Activated B cell treated with CpG ODN at 0.5 μM for 24 hours (primary cell): ENCODE measurements around the gene MICAL3. TPM values are rescaled to one million over a fixed set of nuclear protein-coding genes. Genes with fewer than 3 reads are reported as not detected.
A peak's percentile ranks its signal among the peaks of the same experiment; 100 is the strongest.

Experiments used
- ATAC-seq: fragments of 200-7000 bp; cut with Tn5 transposase; one replicate; pipeline ENCODE4 v1.10.0; 2021; ENCODE audit warnings: low read depth, mild to moderate bottlenecking, moderate library complexity
- CTCF ChIA-PET: fragments of 350-600 bp; sonication (Branson Sonifier 250); formaldehyde crosslinking; loops from one replicate; lab custom pipeline; 2021; ENCODE audit warnings: antibody characterized with exemption; lab: Charles Lee
- POLR2A ChIA-PET: fragments of 350-600 bp; sonication (Branson Sonifier 250); formaldehyde crosslinking; loops from one replicate; lab custom pipeline; 2021; ENCODE audit warnings: antibody characterized with exemption; lab: Charles Lee
- DNase-seq: peaks from one replicate; pipeline ENCODE4 v3.0.0; 2022
- H3K27ac Mint-ChIP-seq: one replicate; pipeline ENCODE4 v1.8.0; 2020; ENCODE audit warnings: mixed read lengths
- H3K27me3 Mint-ChIP-seq: one replicate; pipeline ENCODE4 v1.8.0; 2021; ENCODE audit warnings: mixed read lengths
- H3K36me3 Mint-ChIP-seq: one replicate; pipeline ENCODE4 v1.8.0; 2021; ENCODE audit warnings: low read depth, mixed read lengths
- H3K4me1 Mint-ChIP-seq: one replicate; pipeline ENCODE4 v1.8.0; 2021; ENCODE audit warnings: mixed read lengths
- H3K4me3 Mint-ChIP-seq: one replicate; pipeline ENCODE4 v1.8.0; 2020; ENCODE audit warnings: mild to moderate bottlenecking, mixed read lengths
- H3K9me3 Mint-ChIP-seq: one replicate; pipeline ENCODE4 v1.8.0; 2020; ENCODE audit warnings: mixed read lengths
- intact Hi-C: fragments of 100-400 bp; cut with micrococcal nuclease; formaldehyde crosslinking; loops from one replicate; pipeline ENCODE4 v1.15.1; 2024
- total RNA-seq: library from RNA; stranded (reverse); gene quantifications from 2 replicates; pipeline ENCODE4 v1.2.3, GENCODE V29; 2022
- TF ChIP-seq, protein P1 (sequence below): fragments of 200-600 bp; IDR thresholded peaks from one replicate; pipeline ENCODE4 v1.8.0; 2022; ENCODE audit warnings: antibody characterized with exemption, mild to moderate bottlenecking

MICAL3 gene
- total RNA-seq, 1 donor from 2014 or later = 257 TPM

DNA sequence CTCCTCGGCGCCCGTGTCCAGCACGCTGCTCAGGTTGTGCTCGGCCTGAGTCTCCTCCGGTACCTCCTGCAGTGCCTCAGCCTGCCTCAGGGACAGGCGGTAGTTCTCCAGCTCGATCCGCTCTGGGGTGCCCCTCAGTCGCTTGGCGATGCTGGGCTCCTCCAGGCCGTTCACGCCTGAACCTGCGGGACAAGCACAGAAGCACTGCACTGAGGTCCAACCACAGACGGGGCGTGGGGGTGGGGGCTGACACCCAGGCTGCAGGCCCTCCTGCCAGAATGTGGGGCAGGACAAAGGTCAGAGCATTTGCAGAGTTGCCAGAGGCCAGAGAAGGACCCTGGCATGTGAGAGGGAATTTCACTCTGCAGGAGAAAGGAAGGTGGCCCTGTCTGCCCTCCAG, 182.5 kb downstream of the MICAL3 start:
- Mint-ChIP-seq H3K4me1 (peaks cover 3% of the 10 kb centered on the region), H3K27ac (no peak overlapping the region)
- POLR2A ChIA-PET = no interaction called here

DNA sequence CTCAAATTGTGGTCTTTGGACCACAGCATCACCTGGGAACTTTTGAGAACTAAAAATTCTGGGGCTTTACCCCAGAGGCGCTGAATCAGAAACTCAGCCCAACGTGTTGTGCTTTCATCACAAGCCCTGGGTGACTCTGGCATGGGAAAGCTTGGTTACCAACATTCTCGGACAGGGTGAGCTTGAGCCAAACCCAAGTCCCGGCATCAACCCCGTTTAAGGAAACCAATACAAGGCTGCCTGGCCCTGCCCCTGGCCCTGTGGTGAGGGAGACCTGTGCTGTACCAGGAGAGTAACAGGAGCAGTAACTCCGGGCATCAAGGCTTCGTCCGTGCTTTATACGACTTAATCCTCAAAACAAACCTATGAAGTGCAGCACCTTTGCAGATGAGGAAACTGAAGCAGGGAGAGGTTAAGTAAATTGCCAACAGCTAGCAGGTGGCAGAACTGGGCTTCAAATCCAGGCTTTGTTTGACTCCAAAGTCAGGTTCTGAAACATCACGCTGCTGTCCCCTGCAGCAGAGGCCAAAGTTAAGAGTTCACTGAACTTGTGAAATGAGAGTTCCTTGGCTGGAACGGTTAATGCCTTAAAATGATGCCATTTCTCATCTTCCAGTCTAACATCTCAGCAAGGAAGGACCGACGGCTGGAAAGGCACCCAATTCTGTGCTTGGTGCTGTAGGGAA, 186.0 kb downstream of the MICAL3 start:
- CTCF ChIA-PET = interaction anchor here (1.3 kb wide), 1 partner anchor 10 kb away, joined by 3 read pairs; no protein-coding TSS in a partner anchor
- intact Hi-C loops = loop anchor here (10.0 kb wide), 1 partner anchor 284 kb away; no protein-coding TSS in a partner anchor
- POLR2A ChIA-PET = no interaction called here
- TF ChIP-seq, protein P1, sequence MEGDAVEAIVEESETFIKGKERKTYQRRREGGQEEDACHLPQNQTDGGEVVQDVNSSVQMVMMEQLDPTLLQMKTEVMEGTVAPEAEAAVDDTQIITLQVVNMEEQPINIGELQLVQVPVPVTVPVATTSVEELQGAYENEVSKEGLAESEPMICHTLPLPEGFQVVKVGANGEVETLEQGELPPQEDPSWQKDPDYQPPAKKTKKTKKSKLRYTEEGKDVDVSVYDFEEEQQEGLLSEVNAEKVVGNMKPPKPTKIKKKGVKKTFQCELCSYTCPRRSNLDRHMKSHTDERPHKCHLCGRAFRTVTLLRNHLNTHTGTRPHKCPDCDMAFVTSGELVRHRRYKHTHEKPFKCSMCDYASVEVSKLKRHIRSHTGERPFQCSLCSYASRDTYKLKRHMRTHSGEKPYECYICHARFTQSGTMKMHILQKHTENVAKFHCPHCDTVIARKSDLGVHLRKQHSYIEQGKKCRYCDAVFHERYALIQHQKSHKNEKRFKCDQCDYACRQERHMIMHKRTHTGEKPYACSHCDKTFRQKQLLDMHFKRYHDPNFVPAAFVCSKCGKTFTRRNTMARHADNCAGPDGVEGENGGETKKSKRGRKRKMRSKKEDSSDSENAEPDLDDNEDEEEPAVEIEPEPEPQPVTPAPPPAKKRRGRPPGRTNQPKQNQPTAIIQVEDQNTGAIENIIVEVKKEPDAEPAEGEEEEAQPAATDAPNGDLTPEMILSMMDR = no peak
- H3K27me3 Mint-ChIP-seq = no peaks in the 10 kb centered on the region
- H3K27ac Mint-ChIP-seq = no peak overlapping the region
- ATAC-seq (no peak), DNase-seq (no peak)
- peaks cover 3% of the 10 kb centered on the region for H3K4me1 Mint-ChIP-seq
- H3K36me3 Mint-ChIP-seq = peaks cover 79% of the 10 kb centered on the region
- H3K4me3 Mint-ChIP-seq = no peak overlapping the region
- no peaks in the 10 kb centered on the region for H3K9me3 Mint-ChIP-seq

More for the DNA sequence above, 182.5 kb downstream of the MICAL3 start:
- TF ChIP-seq, protein P1 = no peak
- ATAC-seq (no peak), DNase-seq (no peak)
- Mint-ChIP-seq H3K36me3 (peaks cover 83% of the 10 kb centered on the region), H3K4me3 (no peak overlapping the region), H3K27me3 (no peaks in the 10 kb centered on the region), H3K9me3 (no peaks in the 10 kb centered on the region)
- CTCF ChIA-PET = no interaction called here
- intact Hi-C loops = no loop called here

DNA sequence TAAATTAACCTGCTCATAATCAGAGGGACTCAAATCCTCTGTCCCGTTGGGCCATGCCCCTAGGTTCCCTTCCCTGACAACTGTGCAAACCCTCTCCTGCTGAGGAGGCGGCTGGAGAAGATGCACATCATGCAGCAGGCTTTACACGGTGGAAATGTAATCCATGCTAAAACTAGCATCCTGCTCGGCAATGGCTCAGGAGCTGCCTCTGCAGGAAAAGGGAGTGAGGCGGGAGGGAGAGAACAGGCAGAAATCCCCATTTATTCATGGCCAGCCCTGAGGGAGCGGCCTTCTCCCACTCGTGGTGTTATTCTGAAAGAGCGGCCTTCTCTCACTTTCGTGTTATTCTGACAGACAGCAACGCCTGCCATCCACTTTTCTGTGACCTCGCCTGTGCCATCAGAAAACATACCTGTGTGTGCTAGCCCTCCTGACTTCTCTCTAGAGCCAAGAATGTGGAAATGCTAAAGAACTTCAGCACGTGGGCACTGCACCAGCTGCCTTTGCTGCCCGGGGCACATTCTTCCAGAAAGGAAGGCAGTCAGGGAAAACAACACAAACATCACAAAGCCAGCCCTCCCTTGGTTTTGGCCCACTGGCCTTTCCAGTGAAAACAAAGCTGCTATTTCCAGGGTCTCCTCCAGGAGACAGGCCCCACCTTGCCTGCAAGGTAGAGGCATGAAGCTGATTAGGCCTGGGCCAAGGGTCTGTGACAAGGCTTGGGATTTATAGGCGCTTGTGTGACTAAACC, 187.2 kb downstream of the MICAL3 start:
- Mint-ChIP-seq H3K4me1 (no peaks in the 10 kb centered on the region), H3K36me3 (peaks cover 77% of the 10 kb centered on the region), H3K27me3 (no peaks in the 10 kb centered on the region), H3K9me3 (no peaks in the 10 kb centered on the region), H3K4me3 (no peak overlapping the region), H3K27ac (no peak overlapping the region)
- TF ChIP-seq, protein P1 = no peak
- DNase-seq (no peak), ATAC-seq (no peak)
- ChIA-PET POLR2A (no interaction called here), CTCF (no interaction called here)
- intact Hi-C loops = loop anchor here (10.0 kb wide), 1 partner anchor 282 kb away; no protein-coding TSS in a partner anchor

DNA sequence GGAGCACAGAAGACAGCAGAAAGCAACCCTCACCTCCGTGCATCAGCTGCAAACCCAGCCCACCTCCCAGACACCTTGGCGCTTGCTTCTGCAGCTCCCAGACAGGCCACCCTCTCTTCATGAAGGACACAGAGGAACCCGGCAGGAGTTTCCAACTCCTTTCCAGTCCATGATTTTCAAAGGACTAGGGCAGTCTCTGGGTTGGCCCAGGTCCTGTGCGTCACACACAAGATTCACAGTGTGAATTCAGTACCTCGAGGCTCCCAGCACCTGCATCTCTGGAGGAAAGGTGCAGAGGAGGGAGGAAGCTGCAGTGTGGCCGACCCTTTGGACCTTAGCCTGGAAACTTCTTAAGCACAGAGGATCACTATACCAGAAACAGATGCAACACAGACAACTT, 189.1 kb downstream of the MICAL3 start:
- Mint-ChIP-seq H3K4me1 (peaks cover under 1% of the 10 kb centered on the region), H3K36me3 (peaks cover 74% of the 10 kb centered on the region), H3K9me3 (no peaks in the 10 kb centered on the region), H3K27me3 (no peaks in the 10 kb centered on the region), H3K4me3 (no peak overlapping the region), H3K27ac (no peak overlapping the region)
- ATAC-seq (no peak), DNase-seq (no peak)
- intact Hi-C loops = loop anchor here (10.0 kb wide), 1 partner anchor 280 kb away; no protein-coding TSS in a partner anchor
- ChIA-PET CTCF (interaction anchor here (1.0 kb wide), 1 partner anchor 241 kb away, joined by 3 read pairs; no protein-coding TSS in a partner anchor), POLR2A (interaction anchor here (0.6 kb wide), 1 partner anchor 14 kb away, joined by 3 read pairs; no protein-coding TSS in a partner anchor)
- TF ChIP-seq, protein P1 = no peak

DNA sequence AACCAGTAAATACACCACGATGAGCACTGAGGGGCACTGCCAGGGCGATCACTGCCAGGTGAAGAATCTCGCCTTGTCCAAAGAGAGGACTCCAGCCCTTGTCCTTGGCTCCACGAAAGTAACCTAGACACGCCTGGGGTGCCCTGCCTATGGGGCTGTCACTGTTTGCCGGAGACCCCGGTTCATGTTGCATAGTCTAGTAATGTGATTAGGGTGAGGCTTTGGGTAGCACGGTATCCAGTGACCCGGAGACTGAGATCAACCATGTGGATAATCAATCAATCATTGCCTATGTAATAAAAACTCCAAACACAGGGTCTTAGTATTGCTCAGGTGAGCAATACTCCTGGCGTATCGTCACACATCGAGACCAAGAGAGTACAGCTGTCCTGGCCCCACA, 190.9 kb downstream of the MICAL3 start:
- ChIA-PET POLR2A (no interaction called here), CTCF (interaction anchor here (7.5 kb wide), 1 partner anchor 242 kb away, joined by 159 read pairs; the partner anchor contains the start of gene PEX26)
- no peak for DNase-seq
- peak overlapping the region; percentile 53 for H3K27ac Mint-ChIP-seq
- intact Hi-C loops = loop anchor here (10.0 kb wide), 1 partner anchor 279 kb away; no protein-coding TSS in a partner anchor
- no peak for ATAC-seq
- no peaks in the 10 kb centered on the region for H3K27me3 Mint-ChIP-seq
- H3K4me3 Mint-ChIP-seq = no peak overlapping the region
- TF ChIP-seq, protein P1 = no peak
- H3K9me3 Mint-ChIP-seq = no peaks in the 10 kb centered on the region
- H3K4me1 Mint-ChIP-seq = peaks cover 7% of the 10 kb centered on the region
- H3K36me3 Mint-ChIP-seq = peaks cover 85% of the 10 kb centered on the region
